Measurements from ENCODE around the gene ZNF460. TPM values are rescaled to one million over a fixed set of nuclear protein-coding genes. Genes with fewer than 3 reads are reported as not detected.

ZNF460 gene
- polyA plus RNA-seq, 1 of the 3 experiments (the other 2 are of a cell fraction): 2.4 TPM

DNA sequence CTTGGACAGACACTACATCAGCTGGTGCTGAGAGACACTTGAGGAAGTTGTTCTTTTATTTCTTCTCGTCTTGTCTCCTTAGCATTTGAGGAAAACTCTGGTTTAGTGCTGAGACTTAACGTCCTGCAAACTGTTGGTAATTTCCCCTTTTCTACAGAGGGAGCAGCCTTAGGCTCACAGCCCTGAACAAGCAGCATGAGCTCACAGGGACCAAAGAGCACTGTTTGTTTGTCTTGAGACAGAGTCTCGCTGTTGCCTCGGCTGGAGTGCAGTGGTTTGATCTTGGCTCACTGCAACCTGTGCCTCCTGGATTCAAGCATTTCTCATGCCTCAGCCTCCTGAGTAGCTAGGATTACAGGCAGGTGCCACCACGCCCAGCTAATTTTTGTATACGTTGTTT lies 34.3 kb upstream of the ZNF460 start:
- H3K79me2 ChIP-seq (ENCODE audit: insufficient read depth): peaks cover 66% of the 10 kb centered on the region
- H3K4me2 ChIP-seq: no peak overlapping the region
- ChIA-PET POLR2A (no interaction called here), CTCF (interaction anchor here (0.7 kb wide), 1 partner anchor 14 kb away, joined by 3 read pairs; no protein-coding TSS in a partner anchor)
- 93% methylated on average over 4 of the region's 6 CpGs for WGBS (ENCODE audit: low lambda C conversion rate)
- no peak for TF ChIP-seq SMC3 (IDR thresholded peaks at IDR 0.05; ENCODE audit: low read depth, low read length)
- TF ChIP-seq GABPA (IDR thresholded peaks at IDR 0.05; ENCODE audit: low read depth): no peak
- no peak for TF ChIP-seq RXRA (IDR thresholded peaks at IDR 0.05; ENCODE audit: borderline replicate concordance, low read depth)
- TF ChIP-seq IRF3 (IDR thresholded peaks at IDR 0.05; ENCODE audit: low read depth, low read length): no peak
- H3K36me3 ChIP-seq (replicated peaks in 1 of 2; ENCODE audit: control insufficient read depth in 1 of 2, insufficient read depth in 2 of 2, low read length in 1 of 2): peaks cover 36 to 38% of the 10 kb centered on the region in 2 experiments
- H3K9ac ChIP-seq: no peak overlapping the region
- no peaks in the 10 kb centered on the region for H3K27me3 ChIP-seq (ENCODE audit: insufficient read depth)
- no peaks in the 10 kb centered on the region for H4K20me1 ChIP-seq (ENCODE audit: insufficient read depth)
- H2AFZ ChIP-seq (ENCODE audit: low read depth): no peak overlapping the region
- H3K9me3 ChIP-seq: no peaks in the 10 kb centered on the region
- peaks cover 10 to 12% of the 10 kb centered on the region in 2 experiments; a peak in 2 of 4 replicates for H3K4me1 ChIP-seq (ENCODE audit: control insufficient read depth in 1 of 2, insufficient read depth in 2 of 2, low read depth in 1 of 2, low read length in 1 of 2)
- H3K9me2 ChIP-seq: no peaks in the 10 kb centered on the region
- no peak overlapping the region for H3K27ac ChIP-seq (ENCODE audit: low read depth in 2 of 2, low read length in 1 of 2)
- no peak for DNase-seq
- H3K4me3 ChIP-seq (ENCODE audit: low read depth in 2 of 2, low read length in 1 of 2): no peak overlapping the region
- H3F3A ChIP-seq (replicated peaks; ENCODE audit: insufficient read depth): no peaks in the 10 kb centered on the region

GRCh38 chr19:57248646-57249045 lies 31.6 kb upstream of the ZNF460 start:
- TF ChIP-seq, protein P1, sequence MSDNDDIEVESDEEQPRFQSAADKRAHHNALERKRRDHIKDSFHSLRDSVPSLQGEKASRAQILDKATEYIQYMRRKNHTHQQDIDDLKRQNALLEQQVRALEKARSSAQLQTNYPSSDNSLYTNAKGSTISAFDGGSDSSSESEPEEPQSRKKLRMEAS (IDR thresholded peaks at IDR 0.05; ENCODE audit: low read depth): no peak
- TF ChIP-seq CTCF (IDR thresholded peaks at IDR 0.05) (no peak), RAD21 (IDR thresholded peaks at IDR 0.05; ENCODE audit: low read length) (no peak), TAF1 (IDR thresholded peaks at IDR 0.05; ENCODE audit: borderline replicate concordance, low read depth, low read length) (no peak), RXRA (IDR thresholded peaks at IDR 0.05; ENCODE audit: borderline replicate concordance, low read depth) (no peak), POLR2AphosphoS5 (IDR thresholded peaks at IDR 0.05; ENCODE audit: low read depth, low read length) (no peak), EZH2phosphoT487 (IDR thresholded peaks at IDR 0.05; ENCODE audit: borderline replicate concordance, low read depth) (no peak), RCOR1 (IDR thresholded peaks at IDR 0.05; ENCODE audit: low read length) (no peak), MEF2A (IDR thresholded peaks at IDR 0.05; ENCODE audit: borderline replicate concordance, low read depth) (no peak), TEAD4 (IDR thresholded peaks at IDR 0.05; ENCODE audit: borderline replicate concordance, insufficient read depth) (no peak), USF2 (IDR thresholded peaks at IDR 0.05; ENCODE audit: borderline replicate concordance, low read depth, low read length) (no peak)
- H3K9ac ChIP-seq: no peak overlapping the region
- H3F3A ChIP-seq (replicated peaks; ENCODE audit: insufficient read depth): peaks cover 3% of the 10 kb centered on the region
- H3K4me3 ChIP-seq (ENCODE audit: low read depth in 2 of 2, low read length in 1 of 2): no peak overlapping the region
- ChIA-PET POLR2A (no interaction called here), CTCF (no interaction called here)
- H4K20me1 ChIP-seq (ENCODE audit: insufficient read depth): no peaks in the 10 kb centered on the region
- no peaks in the 10 kb centered on the region for H3K27me3 ChIP-seq (ENCODE audit: insufficient read depth)
- H3K79me2 ChIP-seq (ENCODE audit: insufficient read depth): peaks cover 39% of the 10 kb centered on the region
- no peak overlapping the region for H2AFZ ChIP-seq (ENCODE audit: low read depth)
- peaks cover 55 to 64% of the 10 kb centered on the region in 2 experiments for H3K36me3 ChIP-seq (replicated peaks in 1 of 2; ENCODE audit: control insufficient read depth in 1 of 2, insufficient read depth in 2 of 2, low read length in 1 of 2)
- 74% methylated on average over 6 of the region's 6 CpGs for WGBS (ENCODE audit: low lambda C conversion rate)
- no peak overlapping the region for H3K27ac ChIP-seq (ENCODE audit: low read depth in 2 of 2, low read length in 1 of 2)
- H3K9me2 ChIP-seq: no peaks in the 10 kb centered on the region
- no peak for DNase-seq
- no peak overlapping the region for H3K4me2 ChIP-seq
- H3K4me1 ChIP-seq (ENCODE audit: control insufficient read depth in 1 of 2, insufficient read depth in 2 of 2, low read depth in 1 of 2, low read length in 1 of 2): no peaks in the 10 kb centered on the region
- no peaks in the 10 kb centered on the region for H3K9me3 ChIP-seq

Measured in SK-N-SH (cell line).